WTC11 (cell line): ENCODE measurements around the gene CCDC127. TPM values are rescaled to one million over a fixed set of nuclear protein-coding genes. Genes with fewer than 3 reads are reported as not detected.

Experiments
- ATAC-seq: fragments of 200-7000 bp; cut with Tn5 transposase; 2 replicates; pipeline ENCODE4 v1.10.0; 2021; ENCODE audit warnings: mild to moderate bottlenecking, moderate library complexity
- CTCF ChIA-PET: fragments of 300-600 bp; sonication (Branson Sonifier 250); formaldehyde crosslinking; loops from one replicate; lab custom pipeline; 2021; ENCODE audit warnings: antibody characterized with exemption; lab: Charles Lee
- POLR2A ChIA-PET: fragments of 350-600 bp; sonication (Branson Sonifier 250); formaldehyde crosslinking; loops from one replicate; lab custom pipeline; 2021; ENCODE audit warnings: antibody characterized with exemption; lab: Charles Lee
- DNase-seq: peaks from one replicate; pipeline ENCODE4 v3.0.0; 2021; ENCODE audit warnings: low spot score
- H3K27ac Mint-ChIP-seq: 2 replicates; pipeline ENCODE4 v1.8.0; 2021; ENCODE audit warnings: mixed read lengths
- H3K27me3 Mint-ChIP-seq: 2 replicates; pipeline ENCODE4 v1.8.0; 2021; ENCODE audit warnings: low read depth, mild to moderate bottlenecking, moderate library complexity, mixed read lengths
- H3K36me3 Mint-ChIP-seq: 2 replicates; pipeline ENCODE4 v1.8.0; 2021; ENCODE audit warnings: mixed read lengths
- H3K4me1 Mint-ChIP-seq: 2 replicates; pipeline ENCODE4 v1.8.0; 2022; ENCODE audit warnings: mixed read lengths
- H3K4me3 Mint-ChIP-seq: 2 replicates; pipeline ENCODE4 v1.8.0; 2021; ENCODE audit warnings: mild to moderate bottlenecking, moderate library complexity, mixed read lengths
- H3K9me3 Mint-ChIP-seq: 2 replicates; pipeline ENCODE4 v1.8.0; 2021; ENCODE audit warnings: mixed read lengths
- AR ChIP-seq: fragments of 250-450 bp; sonication (Bioruptor Pico); IDR thresholded peaks from 2 replicates; pipeline ENCODE4 v1.9.0; 2021; ENCODE audit warnings: mild to moderate bottlenecking
- E2F5 ChIP-seq: sonication (generic); formaldehyde crosslinking; IDR thresholded peaks from 2 replicates; pipeline ENCODE4 v1.8.1; 2022; ENCODE audit warnings: mild to moderate bottlenecking, moderate library complexity, missing genetic modification reagents
- EMX1 ChIP-seq: fragments of 250-450 bp; sonication (Bioruptor Pico); IDR thresholded peaks from 2 replicates; pipeline ENCODE4 v1.8.0; 2021; ENCODE audit warnings: mild to moderate bottlenecking
- FOXK1 ChIP-seq: sonication (generic); formaldehyde crosslinking; IDR thresholded peaks from 2 replicates; pipeline ENCODE4 v1.8.0; 2022; ENCODE audit warnings: mild to moderate bottlenecking, moderate library complexity, missing genetic modification reagents
- GABPB1 ChIP-seq: sonication (generic); formaldehyde crosslinking; IDR thresholded peaks from 2 replicates; pipeline ENCODE4 v1.8.1; 2023; ENCODE audit warnings: mild to moderate bottlenecking, missing genetic modification reagents
- GRHL2 ChIP-seq: fragments of 250-450 bp; sonication (Bioruptor Pico); IDR thresholded peaks from 2 replicates; pipeline ENCODE4 v1.8.0; 2022; ENCODE audit warnings: mild to moderate bottlenecking, moderate library complexity; ENCODE audit not compliant: insufficient replicate concordance, severe bottlenecking
- IRF1 ChIP-seq: sonication (generic); formaldehyde crosslinking; IDR thresholded peaks from 2 replicates; pipeline ENCODE4 v1.8.0; 2023; ENCODE audit warnings: missing genetic modification reagents
- JAZF1 ChIP-seq: fragments of 250-450 bp; sonication (Bioruptor Pico); IDR thresholded peaks from 2 replicates; pipeline ENCODE4 v1.9.0; 2021; ENCODE audit warnings: moderate library complexity, mild to moderate bottlenecking, inconsistent platforms
- MYBL2 ChIP-seq: sonication (generic); formaldehyde crosslinking; IDR thresholded peaks from 2 replicates; pipeline ENCODE4 v1.8.1; 2023; ENCODE audit warnings: mild to moderate bottlenecking, moderate library complexity, missing genetic modification reagents
- PRDM15 ChIP-seq: sonication (generic); formaldehyde crosslinking; IDR thresholded peaks from 2 replicates; pipeline ENCODE4 v1.8.0; 2022; ENCODE audit warnings: missing genetic modification reagents
- RELA ChIP-seq: sonication (generic); formaldehyde crosslinking; IDR thresholded peaks from 2 replicates; pipeline ENCODE4 v1.8.1; 2022; ENCODE audit warnings: missing genetic modification reagents, mild to moderate bottlenecking, borderline replicate concordance
- ZNF423 ChIP-seq: fragments of 250-450 bp; sonication (Bioruptor Pico); IDR thresholded peaks from 2 replicates; pipeline ENCODE4 v2.1.2; 2022; ENCODE audit warnings: mild to moderate bottlenecking, moderate library complexity
- total RNA-seq: library from RNA; stranded (reverse); gene quantifications from 3 replicates; pipeline ENCODE4 v1.2.3, GENCODE V29; 2021
- TF ChIP-seq, protein P1 (sequence below): sonication (generic); formaldehyde crosslinking; IDR thresholded peaks from 2 replicates; pipeline ENCODE4 v1.8.1; 2023; ENCODE audit warnings: mild to moderate bottlenecking, missing genetic modification reagents
- TF ChIP-seq, protein P2 (sequence below): sonication (generic); formaldehyde crosslinking; IDR thresholded peaks from 2 replicates; pipeline ENCODE4 v1.8.1; 2022; ENCODE audit warnings: low read depth, mild to moderate bottlenecking, moderate library complexity, missing genetic modification reagents, borderline replicate concordance

CCDC127 gene
- total RNA-seq, 1 experiment from 2014 or later = 5.3 TPM

DNA sequence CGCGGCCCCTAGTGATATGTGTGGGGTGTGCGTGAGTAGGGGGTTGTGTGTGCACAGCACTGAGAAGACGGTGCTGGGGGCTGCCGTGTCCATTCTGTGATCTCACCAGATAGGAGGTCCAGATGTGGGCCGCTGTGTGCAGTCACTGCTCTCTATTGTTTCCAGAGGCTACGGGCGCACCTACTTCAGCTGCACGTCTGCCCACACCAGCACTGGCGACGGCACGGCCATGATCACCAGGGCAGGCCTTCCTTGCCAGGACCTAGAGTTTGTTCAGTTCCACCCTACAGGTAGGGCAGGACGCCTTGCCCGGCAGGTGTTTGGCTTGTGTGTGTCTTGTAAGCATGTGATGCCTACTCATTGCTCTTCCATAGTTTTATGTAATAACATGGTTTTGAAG is 12.8 kb upstream of the CCDC127 start:
- H3K36me3 Mint-ChIP-seq = peaks cover 75% of the 10 kb centered on the region
- CTCF ChIA-PET = no interaction called here

More for the DNA sequence above, 12.8 kb upstream of the CCDC127 start:
- peaks cover 10% of the 10 kb centered on the region for H3K4me1 Mint-ChIP-seq
- ATAC-seq (no peak), DNase-seq (no peak)
- no peak overlapping the region for H3K4me3 Mint-ChIP-seq
- no peak for TF ChIP-seq AR
- no peak for TF ChIP-seq E2F5 (CRISPR knock-in tag)
- no peak for TF ChIP-seq FOXK1 (CRISPR knock-in tag)
- TF ChIP-seq IRF1 (CRISPR knock-in tag) = no peak
- TF ChIP-seq PRDM15 (CRISPR knock-in tag) = no peak
- TF ChIP-seq MYBL2 = no peak
- TF ChIP-seq EMX1 (CRISPR knock-in tag) = no peak
- TF ChIP-seq ZNF423 (CRISPR knock-in tag) = no peak
- TF ChIP-seq GRHL2 (CRISPR knock-in tag) = no peak
- TF ChIP-seq, protein P1, sequence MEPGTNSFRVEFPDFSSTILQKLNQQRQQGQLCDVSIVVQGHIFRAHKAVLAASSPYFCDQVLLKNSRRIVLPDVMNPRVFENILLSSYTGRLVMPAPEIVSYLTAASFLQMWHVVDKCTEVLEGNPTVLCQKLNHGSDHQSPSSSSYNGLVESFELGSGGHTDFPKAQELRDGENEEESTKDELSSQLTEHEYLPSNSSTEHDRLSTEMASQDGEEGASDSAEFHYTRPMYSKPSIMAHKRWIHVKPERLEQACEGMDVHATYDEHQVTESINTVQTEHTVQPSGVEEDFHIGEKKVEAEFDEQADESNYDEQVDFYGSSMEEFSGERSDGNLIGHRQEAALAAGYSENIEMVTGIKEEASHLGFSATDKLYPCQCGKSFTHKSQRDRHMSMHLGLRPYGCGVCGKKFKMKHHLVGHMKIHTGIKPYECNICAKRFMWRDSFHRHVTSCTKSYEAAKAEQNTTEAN (CRISPR knock-in tag) = no peak
- no peak for TF ChIP-seq JAZF1
- TF ChIP-seq, protein P2, sequence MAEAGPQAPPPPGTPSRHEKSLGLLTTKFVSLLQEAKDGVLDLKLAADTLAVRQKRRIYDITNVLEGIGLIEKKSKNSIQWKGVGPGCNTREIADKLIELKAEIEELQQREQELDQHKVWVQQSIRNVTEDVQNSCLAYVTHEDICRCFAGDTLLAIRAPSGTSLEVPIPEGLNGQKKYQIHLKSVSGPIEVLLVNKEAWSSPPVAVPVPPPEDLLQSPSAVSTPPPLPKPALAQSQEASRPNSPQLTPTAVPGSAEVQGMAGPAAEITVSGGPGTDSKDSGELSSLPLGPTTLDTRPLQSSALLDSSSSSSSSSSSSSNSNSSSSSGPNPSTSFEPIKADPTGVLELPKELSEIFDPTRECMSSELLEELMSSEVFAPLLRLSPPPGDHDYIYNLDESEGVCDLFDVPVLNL = no peak
- TF ChIP-seq GABPB1 = no peak
- no peak for TF ChIP-seq RELA (CRISPR knock-in tag)
- POLR2A ChIA-PET = interaction anchor here (0.6 kb wide), 1 partner anchor 40 kb away, joined by 5 read pairs; no protein-coding TSS in a partner anchor
- H3K9me3 Mint-ChIP-seq = no peaks in the 10 kb centered on the region
- no peak overlapping the region for H3K27ac Mint-ChIP-seq
- no peaks in the 10 kb centered on the region for H3K27me3 Mint-ChIP-seq
